GM12801 (cell line): ENCODE data around the gene QSOX2.
A peak's percentile ranks its signal among the peaks of the same experiment; 100 is the strongest.

ENCODE experiments used
- CTCF ChIP-seq: IDR thresholded peaks from one replicate; pipeline ENCODE4 v1.5.1; 2011; ENCODE audit warnings: control low read depth; ENCODE audit not compliant: insufficient read length; ENCODE audit errors: extremely low read depth

Gene QSOX2

GRCh38 chr9:136229096-136230065 lies 16.2 kb downstream of the QSOX2 start:
- TF ChIP-seq CTCF = no peak

- TF ChIP-seq CTCF = no peak
These were observed 17.3 kb downstream of the QSOX2 start for GRCh38 chr9:136228107-136228875.

GRCh38 chr9:136226680-136227407 lies 18.8 kb downstream of the QSOX2 start:
- no peak for TF ChIP-seq CTCF

- TF ChIP-seq CTCF = peak; percentile 79
These were observed 19.6 kb downstream of the QSOX2 start for GRCh38 chr9:136225748-136226679.

- no peak for TF ChIP-seq CTCF
These were observed 20.3 kb downstream of the QSOX2 start for GRCh38 chr9:136225366-136225747.

DNA sequence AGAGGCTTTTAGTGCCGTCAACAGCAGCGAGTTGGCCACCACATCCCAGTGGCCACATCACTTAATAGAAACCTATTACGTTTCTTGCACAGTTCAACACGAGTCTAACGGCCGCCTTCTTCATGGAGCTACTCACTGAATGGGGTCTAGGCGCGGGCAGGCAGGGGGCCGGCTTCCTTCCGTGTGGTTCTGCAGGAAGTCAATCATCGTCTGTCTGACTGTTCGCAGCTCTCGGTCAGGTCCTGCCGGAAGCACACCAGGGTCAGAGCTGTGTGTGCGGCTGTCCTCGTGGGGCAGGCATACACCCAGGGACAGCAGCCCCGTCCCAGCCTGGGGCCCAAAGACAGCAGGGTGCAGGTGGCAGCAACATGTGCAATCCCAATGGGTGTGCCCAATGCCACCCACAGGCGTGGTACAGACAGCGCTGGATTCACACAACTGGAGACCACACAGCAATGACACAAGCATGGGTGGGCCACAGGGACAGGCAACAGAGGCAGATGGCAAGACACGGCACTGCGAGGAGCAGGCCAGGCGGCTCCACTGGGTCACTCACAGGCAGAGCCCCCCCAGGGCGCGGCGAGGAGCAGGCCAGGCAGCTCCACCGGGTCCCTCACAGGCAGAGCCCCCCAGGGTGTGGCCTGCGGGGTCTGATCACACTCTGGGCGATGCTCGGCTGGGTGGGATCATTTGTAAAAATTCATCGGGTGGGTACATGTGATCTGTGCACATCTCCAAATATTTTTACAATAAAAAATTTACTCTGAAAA lies 21.6 kb downstream of the QSOX2 start:
- no peak for TF ChIP-seq CTCF
